MV-4-11 (cell line): ENCODE results near the gene CNR1.
"Not testable (repeated sequence)": the region's sequence is repeated elsewhere in the genome, so short reads cannot be mapped to it uniquely, and the experiment has no call there.

Experiments
- DNase-seq: peaks from one replicate; lab custom pipeline; 2025; lab: John Stamatoyannopoulos, UW

Gene CNR1

GRCh38 chr6:88165844-88166492, at the start of gene CNR1:
CNR1 (minus strand) TSS chr6:88166347; CDS start chr6:88145274, 21,073 bp downstream.
- DNase-seq = no peak

GRCh38 chr6:88211446-88211845, 45.3 kb upstream of the CNR1 start:
- no peak for DNase-seq

- no peak for DNase-seq
These were observed 43.2 kb upstream of the CNR1 start for GRCh38 chr6:88209301-88209700.

GRCh38 chr6:88208726-88209125, 42.6 kb upstream of the CNR1 start:
- DNase-seq = no peak

- not testable (repeated sequence) for DNase-seq
These were observed 35.6 kb upstream of the CNR1 start for GRCh38 chr6:88201734-88202133.

GRCh38 chr6:88184921-88185320, 18.8 kb upstream of the CNR1 start:
- no peak for DNase-seq

- no peak for DNase-seq
These were observed 17.3 kb upstream of the CNR1 start for GRCh38 chr6:88183471-88183870.

- DNase-seq = no peak
These were observed 13.5 kb upstream of the CNR1 start for GRCh38 chr6:88179692-88180091.

GRCh38 chr6:88177961-88178464, 11.9 kb upstream of the CNR1 start:
- peak; percentile 72 for DNase-seq

- no peak for DNase-seq
These were observed 8.8 kb upstream of the CNR1 start for GRCh38 chr6:88174906-88175305.

- no peak for DNase-seq
These were observed 5.2 kb upstream of the CNR1 start for GRCh38 chr6:88171312-88171711.

- no peak for DNase-seq
These were observed 2.2 kb upstream of the CNR1 start for GRCh38 chr6:88168362-88168761.

GRCh38 chr6:88167352-88167937, 1.3 kb upstream of the CNR1 start:
- DNase-seq = no peak

GRCh38 chr6:88166493-88167351, 575 bp upstream of the CNR1 start:
- no peak for DNase-seq

- no peak for DNase-seq
These were observed 882 bp downstream of the CNR1 start for GRCh38 chr6:88165087-88165843.

GRCh38 chr6:88164061-88164460, 2.1 kb downstream of the CNR1 start:
- no peak for DNase-seq

- no peak for DNase-seq
These were observed 2.5 kb downstream of the CNR1 start for GRCh38 chr6:88163616-88164015.

GRCh38 chr6:88161940-88162339, 4.2 kb downstream of the CNR1 start:
- no peak for DNase-seq

GRCh38 chr6:88157106-88157505, 9.0 kb downstream of the CNR1 start:
- DNase-seq = no peak

GRCh38 chr6:88145298-88145963, 20.7 kb downstream of the CNR1 start:
- no peak for DNase-seq

- DNase-seq = no peak
These were observed 21.4 kb downstream of the CNR1 start for GRCh38 chr6:88144637-88145297.
